Activated naive CD4-positive, alpha-beta T cell treated with anti-CD3 and anti-CD28 coated beads, Interleukin-2, amount 10 ng/mL, durations not matched to agents 7 days and 5 days (primary cell): ENCODE data around the gene HPS5.
"Not testable (repeated sequence)": the region's sequence is repeated elsewhere in the genome, so short reads cannot be mapped to it uniquely, and the experiment has no call there.

ENCODE experiments used
- CTCF ChIA-PET: fragments of 350-600 bp; sonication (Branson Sonifier 250); formaldehyde crosslinking; loops from one replicate; lab custom pipeline; 2021; ENCODE audit warnings: antibody characterized with exemption; lab: Charles Lee
- DNase-seq: peaks from one replicate; pipeline ENCODE4 v3.0.0-alpha.2; 2020
- H3K27ac Mint-ChIP-seq: one replicate; pipeline ENCODE4 v1.8.0; 2021; ENCODE audit warnings: mild to moderate bottlenecking, moderate library complexity, mixed read lengths
- H3K27me3 Mint-ChIP-seq: one replicate; pipeline ENCODE4 v1.8.0; 2021; ENCODE audit warnings: mild to moderate bottlenecking, mixed read lengths
- H3K36me3 Mint-ChIP-seq: one replicate; pipeline ENCODE4 v1.8.0; 2021; ENCODE audit warnings: mixed read lengths
- H3K4me1 Mint-ChIP-seq: one replicate; pipeline ENCODE4 v1.8.0; 2021; ENCODE audit warnings: mixed read lengths
- H3K4me3 Mint-ChIP-seq: one replicate; pipeline ENCODE4 v1.8.0; 2021; ENCODE audit warnings: mild to moderate bottlenecking, moderate library complexity, mixed read lengths
- H3K9me3 Mint-ChIP-seq: one replicate; pipeline ENCODE4 v1.8.0; 2021; ENCODE audit warnings: mixed read lengths

HPS5 gene

GRCh38 chr11:18330921-18331320 lies 9.0 kb upstream of the HPS5 start:
- Mint-ChIP-seq H3K36me3 (peaks cover 65% of the 10 kb centered on the region), H3K27me3 (no peaks in the 10 kb centered on the region), H3K27ac (peak overlapping the region; percentile 72), H3K4me3 (no peak overlapping the region), H3K9me3 (no peaks in the 10 kb centered on the region), H3K4me1 (peaks cover 71% of the 10 kb centered on the region)
- CTCF ChIA-PET, result interaction anchor here (0.9 to 1.0 kb wide), 2 partner anchors 11 to 14 kb away, joined by 3 read pairs; no protein-coding TSS in a partner anchor
- DNase-seq, result no peak

GRCh38 chr11:18329196-18329870 lies 7.4 kb upstream of the HPS5 start:
- no peak overlapping the region for H3K4me3 Mint-ChIP-seq
- peak overlapping the region; percentile 72 for H3K27ac Mint-ChIP-seq
- DNase-seq, result no peak
- H3K36me3 Mint-ChIP-seq, result peaks cover 62% of the 10 kb centered on the region
- no peaks in the 10 kb centered on the region for H3K27me3 Mint-ChIP-seq
- CTCF ChIA-PET, result no interaction called here
- peaks cover 74% of the 10 kb centered on the region for H3K4me1 Mint-ChIP-seq
- H3K9me3 Mint-ChIP-seq, result no peaks in the 10 kb centered on the region

GRCh38 chr11:18324381-18324780 lies 2.4 kb upstream of the HPS5 start:
- Mint-ChIP-seq H3K27ac (peak overlapping the region; percentile 70), H3K4me3 (peak overlapping the region; percentile 95), H3K36me3 (peaks cover 44% of the 10 kb centered on the region), H3K4me1 (peaks cover 69% of the 10 kb centered on the region), H3K27me3 (no peaks in the 10 kb centered on the region), H3K9me3 (no peaks in the 10 kb centered on the region)
- DNase-seq, result no peak
- CTCF ChIA-PET, result no interaction called here

GRCh38 chr11:18323881-18324280 lies 1.9 kb upstream of the HPS5 start:
- Mint-ChIP-seq H3K36me3 (peaks cover 44% of the 10 kb centered on the region), H3K27ac (peak overlapping the region; percentile 99), H3K4me3 (peak overlapping the region; percentile 95), H3K4me1 (peaks cover 69% of the 10 kb centered on the region)
- H3K27me3 Mint-ChIP-seq, DNase-seq, H3K9me3 Mint-ChIP-seq, CTCF ChIA-PET: not testable (repeated sequence)

GRCh38 chr11:18322818-18323570 lies 1.1 kb upstream of the HPS5 start:
- Mint-ChIP-seq H3K9me3 (no peaks in the 10 kb centered on the region), H3K36me3 (peaks cover 41% of the 10 kb centered on the region), H3K4me3 (peak overlapping the region; percentile 95), H3K27me3 (no peaks in the 10 kb centered on the region), H3K4me1 (peaks cover 72% of the 10 kb centered on the region), H3K27ac (peak overlapping the region; percentile 99)
- CTCF ChIA-PET, result interaction anchor here (1.7 kb wide), 1 partner anchor 73 kb away, joined by 6 read pairs; no protein-coding TSS in a partner anchor
- DNase-seq, result no peak

GRCh38 chr11:18321578-18321968 lies 367 bp downstream of the HPS5 start:
- Mint-ChIP-seq H3K4me1 (peaks cover 74% of the 10 kb centered on the region), H3K36me3 (peaks cover 41% of the 10 kb centered on the region), H3K9me3 (no peaks in the 10 kb centered on the region), H3K4me3 (peak overlapping the region; percentile 95), H3K27me3 (no peaks in the 10 kb centered on the region), H3K27ac (peak overlapping the region; percentile 99)
- no peak for DNase-seq
- CTCF ChIA-PET, result interaction anchor here (1.7 kb wide), 2 partner anchors 74 to 75 kb away, joined by 4 to 6 read pairs; no protein-coding TSS in a partner anchor

- no peak for DNase-seq
- Mint-ChIP-seq H3K4me3 (peak overlapping the region; percentile 54), H3K36me3 (peaks cover 39% of the 10 kb centered on the region), H3K27ac (peak overlapping the region; percentile 61), H3K4me1 (peaks cover 68% of the 10 kb centered on the region), H3K9me3 (no peaks in the 10 kb centered on the region), H3K27me3 (no peaks in the 10 kb centered on the region)
- CTCF ChIA-PET, result interaction anchor here (1.7 to 2.1 kb wide), 2 partner anchors 74 to 77 kb away, joined by 4 to 13 read pairs; no protein-coding TSS in a partner anchor
Observed at GRCh38 chr11:18320617-18321016, 1.3 kb downstream of the HPS5 start.

- Mint-ChIP-seq H3K4me1 (peaks cover 63% of the 10 kb centered on the region), H3K4me3 (peak overlapping the region; percentile 54), H3K27me3 (no peaks in the 10 kb centered on the region), H3K9me3 (no peaks in the 10 kb centered on the region), H3K36me3 (peaks cover 35% of the 10 kb centered on the region), H3K27ac (peak overlapping the region; percentile 21)
- no peak for DNase-seq
- CTCF ChIA-PET, result interaction anchor here (2.1 kb wide), 1 partner anchor 76 kb away, joined by 13 read pairs; no protein-coding TSS in a partner anchor
Observed at GRCh38 chr11:18319914-18320313, 2.0 kb downstream of the HPS5 start.

- CTCF ChIA-PET, result no interaction called here
- no peaks in the 10 kb centered on the region for H3K9me3 Mint-ChIP-seq
- no peak overlapping the region for H3K27ac Mint-ChIP-seq
- DNase-seq, result no peak
- H3K4me3 Mint-ChIP-seq, result no peak overlapping the region
- no peaks in the 10 kb centered on the region for H3K27me3 Mint-ChIP-seq
- peaks cover 20% of the 10 kb centered on the region for H3K36me3 Mint-ChIP-seq
- peaks cover 48% of the 10 kb centered on the region for H3K4me1 Mint-ChIP-seq
Observed at GRCh38 chr11:18317551-18317950, 4.4 kb downstream of the HPS5 start.

GRCh38 chr11:18315893-18316292 lies 6.0 kb downstream of the HPS5 start:
- CTCF ChIA-PET, result interaction anchor here (0.6 to 0.9 kb wide), 2 partner anchors 14 to 201 kb away, joined by 3 read pairs; no protein-coding TSS in a partner anchor
- Mint-ChIP-seq H3K27ac (no peak overlapping the region), H3K36me3 (peaks cover 20% of the 10 kb centered on the region)

GRCh38 chr11:18314784-18315523 lies 7.0 kb downstream of the HPS5 start:
- no peak for DNase-seq
- Mint-ChIP-seq H3K9me3 (no peaks in the 10 kb centered on the region), H3K36me3 (peaks cover 25% of the 10 kb centered on the region), H3K27me3 (no peaks in the 10 kb centered on the region), H3K4me1 (peaks cover 30% of the 10 kb centered on the region), H3K4me3 (no peak overlapping the region), H3K27ac (no peak overlapping the region)
- CTCF ChIA-PET, result no interaction called here

More at GRCh38 chr11:18315893-18316292, 6.0 kb downstream of the HPS5 start:
- Mint-ChIP-seq H3K27me3 (no peaks in the 10 kb centered on the region), H3K4me3 (no peak overlapping the region), H3K9me3 (no peaks in the 10 kb centered on the region), H3K4me1 (peaks cover 39% of the 10 kb centered on the region)
- DNase-seq, result no peak

- peaks cover 20% of the 10 kb centered on the region for H3K36me3 Mint-ChIP-seq
- H3K27me3 Mint-ChIP-seq, result no peaks in the 10 kb centered on the region
- peaks cover 22% of the 10 kb centered on the region for H3K4me1 Mint-ChIP-seq
- no peak overlapping the region for H3K27ac Mint-ChIP-seq
- no peaks in the 10 kb centered on the region for H3K9me3 Mint-ChIP-seq
- CTCF ChIA-PET, result no interaction called here
- no peak overlapping the region for H3K4me3 Mint-ChIP-seq
- no peak for DNase-seq
Observed at GRCh38 chr11:18313965-18314763, 7.8 kb downstream of the HPS5 start.

- H3K27ac Mint-ChIP-seq, result no peak overlapping the region
- H3K4me3 Mint-ChIP-seq, result no peak overlapping the region
- H3K4me1 Mint-ChIP-seq, result peaks cover 11% of the 10 kb centered on the region
- H3K36me3 Mint-ChIP-seq, result peaks cover 18% of the 10 kb centered on the region
- DNase-seq, result no peak
- H3K27me3 Mint-ChIP-seq, result no peaks in the 10 kb centered on the region
- CTCF ChIA-PET, result no interaction called here
- H3K9me3 Mint-ChIP-seq, result no peaks in the 10 kb centered on the region
Observed at GRCh38 chr11:18312663-18313420, 9.1 kb downstream of the HPS5 start.
